Stimulated activated naive CD4-positive, alpha-beta T cell (primary cell): ENCODE results near the gene DMRT2.

ENCODE experiments used
- DNase-seq, 6 experiments: peaks; one replicate each; lab custom pipeline; 2025; lab: John Stamatoyannopoulos, UW

The DMRT2 gene

DNA sequence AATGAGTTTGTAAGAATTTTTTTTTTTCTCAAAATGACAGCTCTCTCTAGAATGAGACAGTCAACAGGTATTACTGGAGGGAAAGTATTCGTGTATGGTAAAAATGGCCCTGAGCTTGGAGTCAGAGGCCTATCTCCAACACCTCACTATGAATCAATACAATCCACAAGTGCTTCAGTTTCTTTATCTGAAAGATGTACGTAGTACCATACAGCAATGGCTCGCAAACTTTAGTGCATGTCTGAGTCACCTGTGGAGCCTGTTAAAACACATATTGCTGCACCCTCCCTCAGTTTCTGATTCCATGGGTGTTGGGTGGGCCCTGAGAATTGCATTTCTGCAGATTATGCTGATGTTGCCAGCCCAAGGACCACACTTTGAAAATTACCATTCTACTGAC lies 44.6 kb downstream of the DMRT2 start:
- DNase-seq = no peak

GRCh38 chr9:1096155-1096964 lies 46.2 kb downstream of the DMRT2 start:
- no peak for DNase-seq

- DNase-seq = no peak
Measured at GRCh38 chr9:1098551-1098950, 48.4 kb downstream of the DMRT2 start.

- no peak for DNase-seq
Measured at GRCh38 chr9:1100201-1100600, 50.0 kb downstream of the DMRT2 start.

- DNase-seq = no peak
Measured at GRCh38 chr9:1100945-1101344, 50.8 kb downstream of the DMRT2 start.

- DNase-seq = no peak
Measured at GRCh38 chr9:1101846-1102641, 51.9 kb downstream of the DMRT2 start.

GRCh38 chr9:1102642-1102970 lies 52.4 kb downstream of the DMRT2 start:
- no peak for DNase-seq
